ENCODE data around the gene TEX29. TPM values are rescaled to one million over a fixed set of nuclear protein-coding genes. Genes with fewer than 3 reads are reported as not detected.

Gene TEX29
- total and polyA plus RNA-seq, 4 experiments from 2014 or later = 0.28 to 0.50 TPM; not detected in 2

GRCh38 chr13:111337741-111338140, 17.3 kb downstream of the TEX29 start:
- POLR2A ChIA-PET (ENCODE audit: partially characterized antibody) = no interaction called here
- H3K4me3 Mint-ChIP-seq = no peak overlapping the region
- H3K9me3 Mint-ChIP-seq = peaks cover 0 to 10% (median 5%) of the 10 kb centered on the region in 8 donors
- Histone ChIP-seq H3K27ac (ENCODE audit: low read depth, low read length) (no peak overlapping the region), H3K9me3 (ENCODE audit: control insufficient read depth in 1 of 2, low read length in 2 of 2) (no peaks in the 10 kb centered on the region), H3K36me3 (ENCODE audit: insufficient read depth, low read length) (no peaks in the 10 kb centered on the region), H3K27me3 (ENCODE audit: insufficient read depth, low read length) (no peaks in the 10 kb centered on the region), H3K4me3 (ENCODE audit: low read length in 2 of 2) (no peak overlapping the region), H3K4me1 (ENCODE audit: insufficient read depth, low read length) (no peaks in the 10 kb centered on the region)
- H3K4me1 Mint-ChIP-seq = peaks cover 0 to 2% (median 0%) of the 10 kb centered on the region in 4 donors
- peaks cover 2 to 45% of the 10 kb centered on the region in 2 donors for H3K36me3 Mint-ChIP-seq
- CTCF ChIA-PET (ENCODE audit: partially characterized antibody) = no interaction called here
- no peak for DNase-seq
- intact Hi-C loops (cut with micrococcal nuclease) = no loop called here
- no peaks in the 10 kb centered on the region for H3K27me3 Mint-ChIP-seq
- no peak overlapping the region for H3K27ac Mint-ChIP-seq

GRCh38 chr13:111338841-111339240, 18.4 kb downstream of the TEX29 start:
- no peak overlapping the region for H3K4me3 ChIP-seq (ENCODE audit: low read length in 2 of 2)
- Mint-ChIP-seq H3K27me3 (no peaks in the 10 kb centered on the region), H3K4me3 (no peak overlapping the region), H3K9me3 (peaks cover 0 to 10% (median 1%) of the 10 kb centered on the region in 8 donors), H3K27ac (no peak overlapping the region), H3K4me1 (peaks cover 0 to 6% (median 0%) of the 10 kb centered on the region in 4 donors), H3K36me3 (peaks cover 5 to 40% of the 10 kb centered on the region in 2 donors)
- no peaks in the 10 kb centered on the region for H3K36me3 ChIP-seq (ENCODE audit: insufficient read depth, low read length)
- intact Hi-C loops (cut with micrococcal nuclease) = no loop called here
- H3K27ac ChIP-seq (ENCODE audit: low read depth, low read length) = no peak overlapping the region
- H3K4me1 ChIP-seq (ENCODE audit: insufficient read depth, low read length) = no peaks in the 10 kb centered on the region
- CTCF ChIA-PET (ENCODE audit: partially characterized antibody) = no interaction called here
- DNase-seq = no peak
- POLR2A ChIA-PET (ENCODE audit: partially characterized antibody) = no interaction called here
- no peaks in the 10 kb centered on the region for H3K9me3 ChIP-seq (ENCODE audit: control insufficient read depth in 1 of 2, low read length in 2 of 2)
- H3K27me3 ChIP-seq (ENCODE audit: insufficient read depth, low read length) = no peaks in the 10 kb centered on the region

- peaks cover 5 to 43% of the 10 kb centered on the region in 2 donors for H3K36me3 Mint-ChIP-seq
- peaks cover 0 to 10% (median 1%) of the 10 kb centered on the region in 8 donors for H3K9me3 Mint-ChIP-seq
- no peak for DNase-seq
- no peaks in the 10 kb centered on the region for H3K4me1 ChIP-seq (ENCODE audit: insufficient read depth, low read length)
- POLR2A ChIA-PET (ENCODE audit: partially characterized antibody) = no interaction called here
- H3K27me3 Mint-ChIP-seq = no peaks in the 10 kb centered on the region
- intact Hi-C loops (cut with micrococcal nuclease) = no loop called here
- no peaks in the 10 kb centered on the region for H3K36me3 ChIP-seq (ENCODE audit: insufficient read depth, low read length)
- H3K4me3 Mint-ChIP-seq = no peak overlapping the region
- no peak overlapping the region for H3K27ac ChIP-seq (ENCODE audit: low read depth, low read length)
- peaks cover 0 to 6% (median 0%) of the 10 kb centered on the region in 4 donors for H3K4me1 Mint-ChIP-seq
- no peak overlapping the region for H3K4me3 ChIP-seq (ENCODE audit: low read length in 2 of 2)
- peak overlapping the region in 1 of 7 donors; percentile 22 for H3K27ac Mint-ChIP-seq
- H3K9me3 ChIP-seq (ENCODE audit: control insufficient read depth in 1 of 2, low read length in 2 of 2) = no peaks in the 10 kb centered on the region
- CTCF ChIA-PET (ENCODE audit: partially characterized antibody) = no interaction called here
- no peaks in the 10 kb centered on the region for H3K27me3 ChIP-seq (ENCODE audit: insufficient read depth, low read length)
Measured at GRCh38 chr13:111339366-111340143, 19.1 kb downstream of the TEX29 start.

- CTCF ChIA-PET (ENCODE audit: partially characterized antibody) = no interaction called here
- Mint-ChIP-seq H3K27ac (no peak overlapping the region), H3K9me3 (peaks cover 0 to 10% (median 1%) of the 10 kb centered on the region in 8 donors), H3K36me3 (peaks cover 5 to 28% of the 10 kb centered on the region in 2 donors), H3K27me3 (no peaks in the 10 kb centered on the region), H3K4me3 (no peak overlapping the region), H3K4me1 (peaks cover 0 to 6% (median 0%) of the 10 kb centered on the region in 4 donors)
- POLR2A ChIA-PET (ENCODE audit: partially characterized antibody) = no interaction called here
- Histone ChIP-seq H3K4me3 (ENCODE audit: low read length in 2 of 2) (no peak overlapping the region), H3K27ac (ENCODE audit: low read depth, low read length) (no peak overlapping the region), H3K9me3 (ENCODE audit: control insufficient read depth in 1 of 2, low read length in 2 of 2) (no peaks in the 10 kb centered on the region), H3K4me1 (ENCODE audit: insufficient read depth, low read length) (no peaks in the 10 kb centered on the region), H3K36me3 (ENCODE audit: insufficient read depth, low read length) (no peaks in the 10 kb centered on the region), H3K27me3 (ENCODE audit: insufficient read depth, low read length) (no peaks in the 10 kb centered on the region)
- intact Hi-C loops (cut with micrococcal nuclease) = no loop called here
- no peak for DNase-seq
Measured at GRCh38 chr13:111341886-111342285, 21.4 kb downstream of the TEX29 start.

GRCh38 chr13:111342721-111343120, 22.3 kb downstream of the TEX29 start:
- intact Hi-C loops (cut with micrococcal nuclease) = no loop called here
- no peaks in the 10 kb centered on the region for H3K4me1 ChIP-seq (ENCODE audit: insufficient read depth, low read length)
- Mint-ChIP-seq H3K36me3 (peaks cover 5 to 23% of the 10 kb centered on the region in 2 donors), H3K9me3 (peaks cover 0 to 10% (median 1%) of the 10 kb centered on the region in 8 donors), H3K4me1 (peaks cover 0 to 6% (median 0%) of the 10 kb centered on the region in 4 donors), H3K27me3 (no peaks in the 10 kb centered on the region), H3K4me3 (no peak overlapping the region), H3K27ac (no peak overlapping the region)
- no peak for DNase-seq
- no peak overlapping the region for H3K4me3 ChIP-seq (ENCODE audit: low read length in 2 of 2)
- H3K36me3 ChIP-seq (ENCODE audit: insufficient read depth, low read length) = no peaks in the 10 kb centered on the region
- H3K27ac ChIP-seq (ENCODE audit: low read depth, low read length) = no peak overlapping the region
- H3K27me3 ChIP-seq (ENCODE audit: insufficient read depth, low read length) = no peaks in the 10 kb centered on the region
- no peaks in the 10 kb centered on the region for H3K9me3 ChIP-seq (ENCODE audit: control insufficient read depth in 1 of 2, low read length in 2 of 2)
- ChIA-PET CTCF (ENCODE audit: partially characterized antibody) (no interaction called here), POLR2A (ENCODE audit: partially characterized antibody) (no interaction called here)

GRCh38 chr13:111343186-111343805, 22.9 kb downstream of the TEX29 start:
- Histone ChIP-seq H3K4me1 (ENCODE audit: insufficient read depth, low read length) (no peaks in the 10 kb centered on the region), H3K27ac (ENCODE audit: low read depth, low read length) (no peak overlapping the region), H3K9me3 (ENCODE audit: control insufficient read depth in 1 of 2, low read length in 2 of 2) (no peaks in the 10 kb centered on the region), H3K27me3 (ENCODE audit: insufficient read depth, low read length) (no peaks in the 10 kb centered on the region), H3K4me3 (ENCODE audit: low read length in 2 of 2) (no peak overlapping the region), H3K36me3 (ENCODE audit: insufficient read depth, low read length) (no peaks in the 10 kb centered on the region)
- H3K9me3 Mint-ChIP-seq = peaks cover 0 to 10% (median 1%) of the 10 kb centered on the region in 8 donors
- H3K36me3 Mint-ChIP-seq = peaks cover 5 to 20% of the 10 kb centered on the region in 2 donors
- ChIA-PET POLR2A (ENCODE audit: partially characterized antibody) (no interaction called here), CTCF (ENCODE audit: partially characterized antibody) (no interaction called here)
- peak overlapping the region in 1 of 8 donors; percentile 57 for H3K4me3 Mint-ChIP-seq
- H3K27ac Mint-ChIP-seq = no peak overlapping the region
- intact Hi-C loops (cut with micrococcal nuclease) = no loop called here
- no peaks in the 10 kb centered on the region for H3K27me3 Mint-ChIP-seq
- peaks cover 0 to 6% (median 0%) of the 10 kb centered on the region in 4 donors for H3K4me1 Mint-ChIP-seq
- no peak for DNase-seq

- POLR2A ChIA-PET (ENCODE audit: partially characterized antibody) = no interaction called here
Measured at GRCh38 chr13:111344471-111345191, 24.2 kb downstream of the TEX29 start.

More at GRCh38 chr13:111344471-111345191, 24.2 kb downstream of the TEX29 start:
- peaks cover 4 to 17% of the 10 kb centered on the region in 2 donors for H3K36me3 Mint-ChIP-seq
- Histone ChIP-seq H3K27me3 (ENCODE audit: insufficient read depth, low read length) (no peaks in the 10 kb centered on the region), H3K9me3 (ENCODE audit: control insufficient read depth in 1 of 2, low read length in 2 of 2) (no peaks in the 10 kb centered on the region), H3K4me3 (ENCODE audit: low read length in 2 of 2) (no peak overlapping the region), H3K4me1 (ENCODE audit: insufficient read depth, low read length) (no peaks in the 10 kb centered on the region), H3K27ac (ENCODE audit: low read depth, low read length) (no peak overlapping the region), H3K36me3 (ENCODE audit: insufficient read depth, low read length) (no peaks in the 10 kb centered on the region)
- no peak overlapping the region for H3K27ac Mint-ChIP-seq
- CTCF ChIA-PET (ENCODE audit: partially characterized antibody) = no interaction called here
- peaks cover 0 to 2% of the 10 kb centered on the region in 2 donors for H3K27me3 Mint-ChIP-seq
- DNase-seq = no peak
- peaks cover 0 to 6% (median 0%) of the 10 kb centered on the region in 8 donors for H3K9me3 Mint-ChIP-seq
- no peak overlapping the region for H3K4me3 Mint-ChIP-seq
- intact Hi-C loops (cut with micrococcal nuclease) = no loop called here
- peaks cover 0 to 5% (median 0%) of the 10 kb centered on the region in 4 donors for H3K4me1 Mint-ChIP-seq
